Activated naive CD8-positive, alpha-beta T cell (primary cell): Measurements from ENCODE around the gene HORMAD2.

Experiments
- H3K27ac Mint-ChIP-seq: one replicate; pipeline ENCODE4 v1.8.0; 2021; ENCODE audit warnings: mixed read lengths
- H3K27me3 Mint-ChIP-seq: one replicate; pipeline ENCODE4 v1.8.0; 2021; ENCODE audit warnings: mixed read lengths
- H3K36me3 Mint-ChIP-seq: one replicate; pipeline ENCODE4 v1.8.0; 2021; ENCODE audit warnings: mixed read lengths
- H3K4me1 Mint-ChIP-seq: one replicate; pipeline ENCODE4 v1.8.0; 2021; ENCODE audit warnings: low read depth, mixed read lengths
- H3K4me3 Mint-ChIP-seq: one replicate; pipeline ENCODE4 v1.8.0; 2021; ENCODE audit warnings: mild to moderate bottlenecking, mixed read lengths
- H3K9me3 Mint-ChIP-seq: one replicate; pipeline ENCODE4 v1.8.0; 2021; ENCODE audit warnings: low read depth, mixed read lengths

HORMAD2 gene

GRCh38 chr22:30079952-30080533 is at the start of gene HORMAD2:
Gene HORMAD2, plus strand, starts transcription at chr22:30080464. Its CDS starts 13,489 bp downstream, at chr22:30093953.
- Mint-ChIP-seq H3K9me3 (peaks cover 6% of the 10 kb centered on the region), H3K27me3 (peaks cover 16% of the 10 kb centered on the region), H3K4me1 (peaks cover 7% of the 10 kb centered on the region), H3K27ac (no peak within 1 kb of the TSS), H3K4me3 (no peak within 1 kb of the TSS), H3K36me3 (no peaks in the 10 kb centered on the region)

- Mint-ChIP-seq H3K9me3 (no peaks in the 10 kb centered on the region), H3K4me1 (no peaks in the 10 kb centered on the region), H3K4me3 (no peak overlapping the region), H3K36me3 (no peaks in the 10 kb centered on the region), H3K27ac (no peak overlapping the region), H3K27me3 (no peaks in the 10 kb centered on the region)
Observed at GRCh38 chr22:30031328-30031727, 48.9 kb upstream of the HORMAD2 start.

DNA sequence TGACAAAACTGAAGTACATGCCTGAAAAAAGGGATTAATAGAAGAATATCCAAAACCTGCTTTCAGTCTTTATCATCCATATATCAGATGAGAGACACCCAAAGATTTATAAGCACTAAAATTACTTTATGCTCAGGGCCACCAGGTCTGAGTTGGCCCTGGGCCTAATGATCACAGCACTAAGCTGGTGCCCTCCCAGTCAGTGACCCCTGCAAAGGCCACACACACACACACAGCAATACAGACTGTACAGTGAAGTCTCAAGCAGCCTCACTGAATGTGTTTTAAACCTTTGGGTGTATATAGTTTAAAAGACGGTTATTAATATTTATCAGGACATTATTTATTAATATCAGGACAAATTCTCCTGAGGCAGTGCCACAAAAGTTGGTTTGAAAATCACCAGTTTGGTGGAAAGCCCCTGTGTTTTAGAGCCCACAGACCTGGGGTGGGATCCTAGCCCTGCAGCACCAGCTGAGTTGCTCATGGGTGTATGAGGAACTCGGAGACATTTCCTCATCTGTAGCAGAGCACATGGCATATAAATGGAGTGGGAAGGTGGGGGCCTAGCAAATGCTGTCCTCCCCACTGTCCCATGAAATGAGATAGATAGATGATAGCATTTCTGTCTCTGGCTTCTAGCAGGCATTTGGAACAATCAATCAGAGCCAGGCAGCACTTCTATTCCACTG is 48.4 kb upstream of the HORMAD2 start:
- Mint-ChIP-seq H3K4me1 (no peaks in the 10 kb centered on the region), H3K27ac (peak overlapping the region; percentile 61), H3K4me3 (no peak overlapping the region), H3K9me3 (no peaks in the 10 kb centered on the region), H3K27me3 (no peaks in the 10 kb centered on the region), H3K36me3 (no peaks in the 10 kb centered on the region)

GRCh38 chr22:30033137-30033536 is 47.1 kb upstream of the HORMAD2 start:
- Mint-ChIP-seq H3K27ac (no peak overlapping the region), H3K36me3 (no peaks in the 10 kb centered on the region), H3K4me1 (no peaks in the 10 kb centered on the region), H3K27me3 (no peaks in the 10 kb centered on the region), H3K9me3 (no peaks in the 10 kb centered on the region), H3K4me3 (no peak overlapping the region)

GRCh38 chr22:30033901-30034300 is 46.4 kb upstream of the HORMAD2 start:
- no peaks in the 10 kb centered on the region for H3K4me1 Mint-ChIP-seq
- H3K4me3 Mint-ChIP-seq: no peak overlapping the region
- H3K36me3 Mint-ChIP-seq: no peaks in the 10 kb centered on the region
- no peaks in the 10 kb centered on the region for H3K27me3 Mint-ChIP-seq
- H3K27ac Mint-ChIP-seq: no peak overlapping the region
- no peaks in the 10 kb centered on the region for H3K9me3 Mint-ChIP-seq

GRCh38 chr22:30036656-30037055 is 43.6 kb upstream of the HORMAD2 start:
- no peaks in the 10 kb centered on the region for H3K36me3 Mint-ChIP-seq
- H3K4me3 Mint-ChIP-seq: no peak overlapping the region
- no peaks in the 10 kb centered on the region for H3K4me1 Mint-ChIP-seq
- H3K27ac Mint-ChIP-seq: no peak overlapping the region
- no peaks in the 10 kb centered on the region for H3K27me3 Mint-ChIP-seq
- no peaks in the 10 kb centered on the region for H3K9me3 Mint-ChIP-seq

- H3K27me3 Mint-ChIP-seq: peaks cover 1% of the 10 kb centered on the region
- H3K4me3 Mint-ChIP-seq: no peak overlapping the region
- no peaks in the 10 kb centered on the region for H3K36me3 Mint-ChIP-seq
- H3K27ac Mint-ChIP-seq: no peak overlapping the region
- H3K9me3 Mint-ChIP-seq: no peaks in the 10 kb centered on the region
- no peaks in the 10 kb centered on the region for H3K4me1 Mint-ChIP-seq
Observed at GRCh38 chr22:30038219-30038618, 42.0 kb upstream of the HORMAD2 start.

DNA sequence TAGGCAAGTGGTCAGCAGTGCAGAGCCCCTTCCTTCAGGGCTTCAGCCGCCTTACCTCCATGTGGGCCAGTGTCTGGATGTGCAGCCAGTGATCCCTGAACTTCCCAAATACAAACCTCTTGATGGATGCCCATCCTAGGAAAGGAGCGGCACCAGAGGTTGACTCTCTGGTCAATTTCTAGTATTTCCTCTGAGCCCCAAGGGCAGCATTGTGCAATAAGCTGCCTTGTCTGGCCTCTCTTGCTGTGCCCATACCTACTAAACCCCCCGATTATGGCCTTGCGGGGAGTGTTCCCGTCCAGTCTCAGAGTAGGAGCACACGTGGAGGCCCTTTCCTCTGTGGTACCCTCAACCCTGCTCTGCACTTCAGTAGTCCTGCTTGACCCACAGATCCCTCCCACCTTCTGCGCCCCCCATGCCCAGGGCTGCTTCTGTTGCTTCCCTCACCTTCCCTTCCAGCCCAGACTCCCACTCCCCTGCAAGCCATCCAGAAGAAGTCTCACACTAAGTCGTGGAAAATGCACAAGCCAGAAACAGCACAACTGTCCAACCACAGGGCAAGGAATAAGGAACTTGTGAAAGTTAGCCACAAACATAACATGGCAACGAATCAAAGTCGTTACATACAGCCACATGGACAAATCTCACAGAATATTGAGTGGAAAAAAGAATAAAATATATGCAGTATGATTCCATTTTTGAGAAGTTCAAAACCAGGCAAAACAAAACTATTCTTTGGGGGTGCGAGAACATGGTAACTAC is 39.6 kb upstream of the HORMAD2 start:
- Mint-ChIP-seq H3K27me3 (peaks cover 7% of the 10 kb centered on the region), H3K4me3 (no peak overlapping the region), H3K9me3 (no peaks in the 10 kb centered on the region), H3K27ac (no peak overlapping the region), H3K36me3 (no peaks in the 10 kb centered on the region), H3K4me1 (no peaks in the 10 kb centered on the region)

DNA sequence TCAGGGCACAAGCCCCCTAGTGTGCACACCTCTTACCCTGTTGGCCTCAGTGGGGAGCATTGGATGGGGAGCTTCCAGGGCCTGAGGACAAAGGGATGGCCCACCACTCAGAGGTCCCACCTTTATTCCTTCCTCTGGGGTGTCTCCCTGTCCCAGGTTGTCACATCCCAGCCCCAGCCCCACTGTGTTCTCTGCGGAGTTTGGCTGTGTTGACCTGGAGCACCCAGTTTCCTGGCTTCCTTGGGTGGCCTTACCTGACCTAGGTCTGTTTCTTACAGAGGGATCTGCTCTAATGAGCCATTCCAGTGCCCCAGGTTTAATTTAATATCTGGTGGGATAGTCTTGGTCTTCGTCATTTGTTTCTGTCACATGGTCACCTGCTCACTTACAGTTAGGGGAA is 38.8 kb upstream of the HORMAD2 start:
- H3K36me3 Mint-ChIP-seq: no peaks in the 10 kb centered on the region
- no peak overlapping the region for H3K4me3 Mint-ChIP-seq
- no peaks in the 10 kb centered on the region for H3K9me3 Mint-ChIP-seq
- peaks cover 7% of the 10 kb centered on the region for H3K27me3 Mint-ChIP-seq
- H3K27ac Mint-ChIP-seq: no peak overlapping the region
- no peaks in the 10 kb centered on the region for H3K4me1 Mint-ChIP-seq

- H3K4me3 Mint-ChIP-seq: no peak overlapping the region
- no peaks in the 10 kb centered on the region for H3K9me3 Mint-ChIP-seq
- H3K27ac Mint-ChIP-seq: no peak overlapping the region
- H3K36me3 Mint-ChIP-seq: no peaks in the 10 kb centered on the region
- H3K4me1 Mint-ChIP-seq: peaks cover 3% of the 10 kb centered on the region
- H3K27me3 Mint-ChIP-seq: peaks cover 7% of the 10 kb centered on the region
Observed at GRCh38 chr22:30041881-30042280, 38.4 kb upstream of the HORMAD2 start.

DNA sequence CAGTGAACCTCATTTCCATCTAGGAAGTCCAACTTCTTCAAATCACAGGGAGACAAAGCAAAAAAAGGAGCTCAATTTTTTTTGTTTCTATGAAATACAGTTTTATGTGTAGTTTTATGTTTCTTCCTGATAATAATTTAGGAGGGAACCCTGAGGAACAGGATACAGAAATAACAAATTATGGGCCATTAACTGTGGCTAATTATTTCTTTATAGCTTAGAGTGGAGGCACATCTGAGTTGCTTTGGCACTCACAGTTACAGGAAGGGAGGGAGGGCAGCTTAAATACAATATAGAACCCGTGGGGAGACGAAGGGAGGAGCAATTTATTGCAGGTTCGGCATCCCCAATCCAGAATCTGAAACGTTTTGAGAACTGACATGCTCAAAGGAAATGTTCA is 37.1 kb upstream of the HORMAD2 start:
- Mint-ChIP-seq H3K27me3 (peaks cover 7% of the 10 kb centered on the region), H3K9me3 (no peaks in the 10 kb centered on the region), H3K27ac (no peak overlapping the region), H3K4me3 (no peak overlapping the region), H3K36me3 (no peaks in the 10 kb centered on the region), H3K4me1 (peaks cover 11% of the 10 kb centered on the region)

DNA sequence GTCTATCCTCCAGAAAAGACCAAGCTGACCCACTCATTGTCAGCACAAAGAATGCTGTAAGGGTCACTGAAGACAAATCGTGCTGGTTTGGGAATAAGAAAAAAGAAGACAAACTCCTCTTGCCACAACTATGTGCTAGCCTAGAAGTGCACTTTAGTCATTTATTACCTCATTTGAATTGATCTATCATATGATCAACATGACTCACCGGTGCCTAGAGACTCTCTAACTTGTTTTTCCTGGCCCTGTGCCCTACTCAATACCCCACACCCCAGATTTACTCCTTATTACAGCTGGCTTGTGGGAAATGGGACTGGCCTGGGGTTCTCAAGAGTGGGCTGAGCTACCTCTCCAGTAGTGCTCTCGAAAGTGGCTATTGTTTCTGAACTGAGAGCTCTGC is 35.9 kb upstream of the HORMAD2 start:
- Mint-ChIP-seq H3K4me1 (peaks cover 11% of the 10 kb centered on the region), H3K27ac (no peak overlapping the region)

GRCh38 chr22:30044881-30045493 is 35.3 kb upstream of the HORMAD2 start:
- Mint-ChIP-seq H3K36me3 (no peaks in the 10 kb centered on the region), H3K4me3 (no peak overlapping the region), H3K9me3 (no peaks in the 10 kb centered on the region), H3K27ac (no peak overlapping the region), H3K4me1 (peaks cover 11% of the 10 kb centered on the region), H3K27me3 (peaks cover 7% of the 10 kb centered on the region)

More for the DNA sequence above, 35.9 kb upstream of the HORMAD2 start:
- H3K27me3 Mint-ChIP-seq: peaks cover 7% of the 10 kb centered on the region
- H3K36me3 Mint-ChIP-seq: no peaks in the 10 kb centered on the region
- no peak overlapping the region for H3K4me3 Mint-ChIP-seq
- H3K9me3 Mint-ChIP-seq: no peaks in the 10 kb centered on the region

- no peak overlapping the region for H3K27ac Mint-ChIP-seq
- peaks cover 11% of the 10 kb centered on the region for H3K4me1 Mint-ChIP-seq
- H3K36me3 Mint-ChIP-seq: no peaks in the 10 kb centered on the region
- no peaks in the 10 kb centered on the region for H3K9me3 Mint-ChIP-seq
- peaks cover 7% of the 10 kb centered on the region for H3K27me3 Mint-ChIP-seq
- H3K4me3 Mint-ChIP-seq: no peak overlapping the region
Observed at GRCh38 chr22:30045494-30045887, 34.8 kb upstream of the HORMAD2 start.
